Stimulated activated CD8-positive, alpha-beta memory T cell treated with anti-CD3 and anti-CD28 coated beads, Interleukin-15, amount 100 ng/mL, for 4 hours (primary cell): ENCODE measurements around the gene LCE2D.

Experiments
- DNase-seq, 2 donors: peaks; one replicate each; pipeline ENCODE4 v3.0.0-alpha.2; 2020; ENCODE audit warnings: low read depth in 2 of 2

Gene LCE2D

GRCh38 chr1:152697701-152698600 lies 34.8 kb downstream of the LCE2D start, which contains the start of gene LCE2A:
TSS of gene LCE2A (plus strand) at chr1:152698345. CDS start at chr1:152698902, 557 bp downstream.
- DNase-seq, result no peak

GRCh38 chr1:152699746-152700145 lies 36.6 kb downstream of the LCE2D start:
- no peak for DNase-seq

- no peak for DNase-seq
Measured at GRCh38 chr1:152707860-152708259, 44.7 kb downstream of the LCE2D start, which contains the start of gene LCE4A. TSS of gene LCE4A (plus strand) at chr1:152708160. CDS start at chr1:152709076, 916 bp downstream.
